Tibial nerve (tissue), 3 donors: Measurements from ENCODE around the gene DRD4.

Experiments used
- POLR2A ChIP-seq, 2 donors: fragments of 450-650 bp; IDR thresholded peaks; one replicate each; pipeline ENCODE4 v1.6.1; 2017; ENCODE audit warnings: antibody characterized with exemption in 2 of 2, mild to moderate bottlenecking in 2 of 2, moderate library complexity in 2 of 2
- TF ChIP-seq, protein P1 (sequence below), 5 experiments: fragments of 200-600 bp in 3 of 5; fragments of 450-650 bp in 2 of 5; sonication (generic) in 3 of 5; IDR thresholded peaks; one replicate each; pipeline ENCODE4 v1.5.1; 2016 to 2019; ENCODE audit warnings: antibody characterized with exemption in 5 of 5, mild to moderate bottlenecking in 3 of 5, moderate library complexity in 2 of 5

DNA sequence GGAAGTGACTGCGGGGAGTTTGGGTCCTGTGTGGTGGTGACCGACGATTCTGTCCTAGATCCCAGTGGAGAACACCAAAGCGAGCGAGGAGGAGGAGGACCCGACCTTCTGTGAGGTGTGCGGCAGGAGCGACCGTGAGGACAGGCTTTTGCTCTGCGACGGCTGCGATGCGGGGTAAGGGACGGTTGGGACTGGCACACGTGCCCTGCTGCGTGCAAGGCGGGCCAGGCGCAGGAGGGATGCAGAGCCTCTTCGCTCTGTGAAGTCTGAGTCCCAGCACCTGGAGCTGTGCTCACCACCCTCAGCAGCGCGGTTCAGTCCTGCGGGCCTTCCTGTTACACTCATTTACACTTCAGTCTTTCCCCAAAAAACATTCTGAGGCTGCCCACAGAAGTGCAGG lies 44.6 kb upstream of the DRD4 start:
- TF ChIP-seq, protein P1, sequence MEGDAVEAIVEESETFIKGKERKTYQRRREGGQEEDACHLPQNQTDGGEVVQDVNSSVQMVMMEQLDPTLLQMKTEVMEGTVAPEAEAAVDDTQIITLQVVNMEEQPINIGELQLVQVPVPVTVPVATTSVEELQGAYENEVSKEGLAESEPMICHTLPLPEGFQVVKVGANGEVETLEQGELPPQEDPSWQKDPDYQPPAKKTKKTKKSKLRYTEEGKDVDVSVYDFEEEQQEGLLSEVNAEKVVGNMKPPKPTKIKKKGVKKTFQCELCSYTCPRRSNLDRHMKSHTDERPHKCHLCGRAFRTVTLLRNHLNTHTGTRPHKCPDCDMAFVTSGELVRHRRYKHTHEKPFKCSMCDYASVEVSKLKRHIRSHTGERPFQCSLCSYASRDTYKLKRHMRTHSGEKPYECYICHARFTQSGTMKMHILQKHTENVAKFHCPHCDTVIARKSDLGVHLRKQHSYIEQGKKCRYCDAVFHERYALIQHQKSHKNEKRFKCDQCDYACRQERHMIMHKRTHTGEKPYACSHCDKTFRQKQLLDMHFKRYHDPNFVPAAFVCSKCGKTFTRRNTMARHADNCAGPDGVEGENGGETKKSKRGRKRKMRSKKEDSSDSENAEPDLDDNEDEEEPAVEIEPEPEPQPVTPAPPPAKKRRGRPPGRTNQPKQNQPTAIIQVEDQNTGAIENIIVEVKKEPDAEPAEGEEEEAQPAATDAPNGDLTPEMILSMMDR (IDR thresholded peaks at IDR 0.05) = no peak
- no peak for TF ChIP-seq POLR2A (IDR thresholded peaks at IDR 0.05)
